PC-9 (cell line): ENCODE measurements around the gene PIK3R2.

Source experiments
- EZH2 ChIP-seq: fragments of 200-600 bp; sonication (generic); IDR thresholded peaks from 2 replicates; pipeline ENCODE4 v1.8.0; 2017; ENCODE audit warnings: antibody characterized with exemption, low read depth
- TF ChIP-seq, protein P1 (sequence below): fragments of 200-600 bp; sonication (generic); conservative IDR thresholded peaks from 2 replicates; pipeline ENCODE4 v1.6.1; 2017; ENCODE audit warnings: mixed run types, antibody characterized with exemption, mild to moderate bottlenecking, moderate library complexity

DNA sequence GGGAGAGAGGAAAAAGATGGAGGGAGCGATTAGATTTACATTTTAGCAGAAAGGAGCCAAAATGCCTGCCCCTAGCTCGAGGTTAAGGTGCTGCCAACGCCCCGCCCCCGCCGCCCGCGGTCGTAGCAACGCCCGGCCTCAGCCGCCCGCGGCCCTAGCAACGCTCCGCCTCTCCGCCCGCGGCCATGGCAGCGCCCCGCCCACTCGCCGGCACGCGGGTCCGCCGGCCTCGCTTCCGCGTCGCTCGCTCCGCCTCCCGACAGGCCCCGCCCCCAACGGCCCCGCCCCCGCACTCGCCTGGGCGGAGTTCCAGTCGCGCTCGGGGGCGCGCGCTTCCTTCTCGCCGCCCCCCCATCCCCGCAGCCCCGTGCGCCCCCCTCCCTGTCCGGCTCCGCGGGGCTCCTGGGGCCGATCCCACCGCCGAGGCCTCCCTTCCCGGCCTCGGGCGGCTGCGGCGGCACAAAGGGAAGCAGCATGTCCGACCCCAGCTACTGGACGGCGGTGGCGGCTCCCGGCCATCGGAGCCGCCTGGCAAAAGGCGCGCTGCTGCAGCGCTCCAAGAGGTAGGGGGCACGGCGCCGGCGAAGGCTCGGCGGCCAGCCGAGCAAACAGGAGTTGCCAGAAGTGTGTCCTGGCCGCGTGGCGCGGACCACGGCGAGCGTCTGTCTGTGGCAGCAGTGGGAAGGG is 35.1 kb upstream of the PIK3R2 start:
- TF ChIP-seq, protein P1, sequence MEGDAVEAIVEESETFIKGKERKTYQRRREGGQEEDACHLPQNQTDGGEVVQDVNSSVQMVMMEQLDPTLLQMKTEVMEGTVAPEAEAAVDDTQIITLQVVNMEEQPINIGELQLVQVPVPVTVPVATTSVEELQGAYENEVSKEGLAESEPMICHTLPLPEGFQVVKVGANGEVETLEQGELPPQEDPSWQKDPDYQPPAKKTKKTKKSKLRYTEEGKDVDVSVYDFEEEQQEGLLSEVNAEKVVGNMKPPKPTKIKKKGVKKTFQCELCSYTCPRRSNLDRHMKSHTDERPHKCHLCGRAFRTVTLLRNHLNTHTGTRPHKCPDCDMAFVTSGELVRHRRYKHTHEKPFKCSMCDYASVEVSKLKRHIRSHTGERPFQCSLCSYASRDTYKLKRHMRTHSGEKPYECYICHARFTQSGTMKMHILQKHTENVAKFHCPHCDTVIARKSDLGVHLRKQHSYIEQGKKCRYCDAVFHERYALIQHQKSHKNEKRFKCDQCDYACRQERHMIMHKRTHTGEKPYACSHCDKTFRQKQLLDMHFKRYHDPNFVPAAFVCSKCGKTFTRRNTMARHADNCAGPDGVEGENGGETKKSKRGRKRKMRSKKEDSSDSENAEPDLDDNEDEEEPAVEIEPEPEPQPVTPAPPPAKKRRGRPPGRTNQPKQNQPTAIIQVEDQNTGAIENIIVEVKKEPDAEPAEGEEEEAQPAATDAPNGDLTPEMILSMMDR, result no peak
- TF ChIP-seq EZH2, result no peak
